ENCODE measurements around the gene TEDC2. TPM values are rescaled to one million over a fixed set of nuclear protein-coding genes. Genes with fewer than 3 reads are reported as not detected.

The TEDC2 gene
- total RNA-seq, 1 experiment from 2014 or later: 45.4 TPM

DNA sequence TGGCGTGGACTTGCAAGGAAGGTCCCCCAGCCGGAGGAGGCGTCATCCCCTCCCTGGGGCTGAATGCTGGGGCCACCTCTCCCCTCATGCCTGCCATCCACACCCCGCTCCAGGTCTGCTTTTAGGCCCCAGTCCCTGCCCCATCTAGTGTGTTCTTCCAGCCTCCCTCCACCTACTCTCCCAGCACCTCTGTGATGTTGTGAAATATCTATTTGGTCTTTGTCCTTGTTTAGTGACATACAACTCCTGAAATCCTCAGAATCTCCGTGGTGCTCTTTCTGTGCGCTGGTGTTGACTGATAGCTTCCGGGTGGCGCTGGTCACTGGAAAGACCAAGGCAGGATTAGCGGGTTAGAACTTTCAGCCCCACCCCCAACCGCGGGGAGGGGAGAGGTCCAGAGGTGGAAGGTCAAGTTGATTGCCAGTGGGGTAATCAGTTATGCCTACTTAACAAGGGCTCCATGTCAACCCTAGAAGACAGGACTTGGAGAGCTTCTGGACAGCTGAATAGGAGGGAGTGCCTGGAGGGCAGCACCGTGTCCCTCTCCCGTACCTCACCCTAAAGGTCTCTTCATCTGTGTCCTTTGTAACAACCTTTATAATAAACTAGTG lies 25.1 kb downstream of the TEDC2 start:
- no peak overlapping the region for H4K5ac ChIP-seq (ENCODE audit: insufficient read length, low read depth, low read length)
- no peak overlapping the region for H3K4ac ChIP-seq (ENCODE audit: low read depth, low read length)
- no peak overlapping the region for H2AFZ ChIP-seq (ENCODE audit: low read length)
- H4K8ac ChIP-seq (replicated peaks; ENCODE audit: insufficient read length, low read depth, low read length): no peak overlapping the region
- no peaks in the 10 kb centered on the region for H3K36me3 Mint-ChIP-seq (ENCODE audit: insufficient read depth in 1 of 3, low read depth in 3 of 3)
- WGBS (ENCODE audit: extremely low coverage, insufficient read length, low lambda C conversion rate): no CpG with 5 or more reads among the region's 13 CpGs
- H3K9ac ChIP-seq (ENCODE audit: extremely low read depth, insufficient read length, low read length): no peak overlapping the region
- H2BK20ac ChIP-seq (ENCODE audit: low read depth, low read length, poor library complexity, severe bottlenecking): no peak overlapping the region
- H3K4me3 Mint-ChIP-seq: no peak overlapping the region
- H3T11ph ChIP-seq (ENCODE audit: low read length): no peak overlapping the region
- no peak overlapping the region for H3K4me2 ChIP-seq (ENCODE audit: insufficient read depth, insufficient read length, low read length)
- no peak overlapping the region for H2AK5ac ChIP-seq (ENCODE audit: insufficient read length, low read length)
- H3K27me3 Mint-ChIP-seq (ENCODE audit: low read depth): no peaks in the 10 kb centered on the region
- no peak overlapping the region for H3K23ac ChIP-seq (ENCODE audit: insufficient read length, low read depth, low read length)
- H2BK120ac ChIP-seq (ENCODE audit: low read depth, low read length, poor library complexity, severe bottlenecking): no peak overlapping the region
- H4K91ac ChIP-seq (ENCODE audit: insufficient read length, low read depth, low read length): no peak overlapping the region
- peaks cover 11 to 15% of the 10 kb centered on the region in 2 experiments for H3K4me1 Mint-ChIP-seq
- H2BK15ac ChIP-seq (ENCODE audit: low read depth, low read length): no peak overlapping the region
- H3K4me1 ChIP-seq (ENCODE audit: insufficient read depth, low read length): no peaks in the 10 kb centered on the region
- H3K79me2 ChIP-seq (ENCODE audit: insufficient read depth, low read length): no peaks in the 10 kb centered on the region; the same call in 1 of the 2 replicates
- no peak overlapping the region for H2BK5ac ChIP-seq (ENCODE audit: insufficient read length, low read length)
- H3K9me3 ChIP-seq (ENCODE audit: control insufficient read depth, low read depth, low read length): no peaks in the 10 kb centered on the region
- H3K18ac ChIP-seq (ENCODE audit: insufficient read length, low read depth, low read length): no peak overlapping the region
- no peaks in the 10 kb centered on the region for H3K27me3 ChIP-seq (ENCODE audit: insufficient read depth, low read length)
- no peak overlapping the region for H2BK12ac ChIP-seq (ENCODE audit: insufficient read length, low read depth, low read length)
- no peak for DNase-seq
- H3K79me1 ChIP-seq (ENCODE audit: insufficient read depth, low read depth, low read length, poor library complexity, severe bottlenecking): no peaks in the 10 kb centered on the region
- no peaks in the 10 kb centered on the region for H3K9me3 Mint-ChIP-seq
- no peaks in the 10 kb centered on the region for H3K23me2 ChIP-seq (ENCODE audit: insufficient read length, low read depth, low read length, poor library complexity, severe bottlenecking)
- no peak overlapping the region for H3K56ac ChIP-seq (ENCODE audit: insufficient read length, low read depth, low read length)
- H3K27ac ChIP-seq (ENCODE audit: insufficient read length, low read depth, low read length): no peak overlapping the region
- peaks cover 4% of the 10 kb centered on the region for H4K20me1 ChIP-seq (ENCODE audit: control insufficient read depth, insufficient read depth, insufficient read length)
- TF ChIP-seq, protein P1, sequence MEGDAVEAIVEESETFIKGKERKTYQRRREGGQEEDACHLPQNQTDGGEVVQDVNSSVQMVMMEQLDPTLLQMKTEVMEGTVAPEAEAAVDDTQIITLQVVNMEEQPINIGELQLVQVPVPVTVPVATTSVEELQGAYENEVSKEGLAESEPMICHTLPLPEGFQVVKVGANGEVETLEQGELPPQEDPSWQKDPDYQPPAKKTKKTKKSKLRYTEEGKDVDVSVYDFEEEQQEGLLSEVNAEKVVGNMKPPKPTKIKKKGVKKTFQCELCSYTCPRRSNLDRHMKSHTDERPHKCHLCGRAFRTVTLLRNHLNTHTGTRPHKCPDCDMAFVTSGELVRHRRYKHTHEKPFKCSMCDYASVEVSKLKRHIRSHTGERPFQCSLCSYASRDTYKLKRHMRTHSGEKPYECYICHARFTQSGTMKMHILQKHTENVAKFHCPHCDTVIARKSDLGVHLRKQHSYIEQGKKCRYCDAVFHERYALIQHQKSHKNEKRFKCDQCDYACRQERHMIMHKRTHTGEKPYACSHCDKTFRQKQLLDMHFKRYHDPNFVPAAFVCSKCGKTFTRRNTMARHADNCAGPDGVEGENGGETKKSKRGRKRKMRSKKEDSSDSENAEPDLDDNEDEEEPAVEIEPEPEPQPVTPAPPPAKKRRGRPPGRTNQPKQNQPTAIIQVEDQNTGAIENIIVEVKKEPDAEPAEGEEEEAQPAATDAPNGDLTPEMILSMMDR (conservative IDR thresholded peaks at IDR 0.05): no peak
- no peak overlapping the region for H3K14ac ChIP-seq (ENCODE audit: insufficient read depth, low read length)
- H3K27ac Mint-ChIP-seq: peak overlapping the region in 1 of 3 experiments; percentile 30; a peak in 3 of 7 replicates

All from H9 (cell line).